B cell (primary cell): ENCODE results near the gene PLK2. TPM values are rescaled to one million over a fixed set of nuclear protein-coding genes. Genes with fewer than 3 reads are reported as not detected.
A peak's percentile ranks its signal among the peaks of the same experiment; 100 is the strongest.

ENCODE experiments used
- ATAC-seq: fragments of 200-7000 bp; cut with Tn5 transposase; one replicate; pipeline ENCODE4 v1.10.0; 2021; ENCODE audit warnings: low read depth, mild to moderate bottlenecking, moderate number of reproducible peaks, moderate library complexity
- CTCF ChIA-PET: fragments of 350-600 bp; sonication (Branson Sonifier 250); formaldehyde crosslinking; loops from one replicate; lab custom pipeline; 2021; ENCODE audit warnings: antibody characterized with exemption, inconsistent platforms; lab: Charles Lee
- POLR2A ChIA-PET: fragments of 350-600 bp; sonication (Branson Sonifier 250); formaldehyde crosslinking; loops from one replicate; lab custom pipeline; 2021; ENCODE audit warnings: antibody characterized with exemption; lab: Charles Lee
- DNase-seq: peaks from one replicate; pipeline ENCODE4 v3.0.0; 2013
- H2AFZ ChIP-seq: 2 replicates; pipeline ENCODE4 v1.6.1; 2012; ENCODE audit warnings: mild to moderate bottlenecking, low read depth, low read length; ENCODE audit not compliant: insufficient read depth, poor library complexity, severe bottlenecking
- H3K27ac ChIP-seq, 2 donors: 1 replicate in 1 of 2; 2 replicates in 1 of 2; pipeline ENCODE4 v1.5.1; 2012 to 2013; ENCODE audit warnings: low read length in 2 of 2, mild to moderate bottlenecking in 2 of 2, moderate library complexity in 1 of 2
- H3K27me3 ChIP-seq, 4 experiments: fragments of 200-600 bp in 1 of 4; sonication (generic) in 1 of 4; replicated peaks in 1 of 4; 1 replicate in 2 of 4; 2 replicates in 2 of 4; pipeline versions ENCODE4 v1.6.1 to v1.7.0; 2013 to 2016; ENCODE audit warnings: low read length in 3 of 4, mild to moderate bottlenecking in 2 of 4, mixed read lengths in 1 of 4, moderate library complexity in 1 of 4; ENCODE audit not compliant: insufficient read depth in 4 of 4, control insufficient read depth in 3 of 4; ENCODE audit errors: control extremely low read depth in 1 of 4
- H3K36me3 ChIP-seq, 2 experiments: replicated peaks in 1 of 2; 1 replicate in 1 of 2; 2 replicates in 1 of 2; pipeline versions ENCODE4 v1.6.1 to v1.7.1; 2013; ENCODE audit warnings: low read length in 1 of 2; ENCODE audit not compliant: insufficient read depth in 2 of 2, control insufficient read depth in 1 of 2; ENCODE audit errors: control extremely low read depth in 1 of 2, extremely low read depth in 1 of 2
- H3K4me1 ChIP-seq, 2 donors: fragments of 200-600 bp in 1 of 2; sonication (generic) in 1 of 2; 1 replicate in 1 of 2; 2 replicates in 1 of 2; pipeline versions ENCODE4 v1.5.1 to v1.6.1; 2013 to 2017; ENCODE audit warnings: low read length in 2 of 2; ENCODE audit not compliant: control insufficient read depth in 2 of 2, insufficient read depth in 2 of 2
- H3K4me2 ChIP-seq: replicated peaks from 2 replicates; pipeline ENCODE3; 2012; ENCODE audit warnings: mild to moderate bottlenecking, low read depth, low read length; ENCODE audit not compliant: poor library complexity, severe bottlenecking
- H3K4me3 ChIP-seq, 5 experiments: fragments of 200-600 bp in 1 of 5; sonication (generic) in 1 of 5; 1 replicate in 3 of 5; 2 replicates in 2 of 5; pipeline versions ENCODE4 v1.5.1 to v1.7.0; 2011 to 2016; ENCODE audit warnings: low read length in 4 of 5, mild to moderate bottlenecking in 4 of 5, low read depth in 2 of 5, control low read depth in 1 of 5, moderate library complexity in 1 of 5; ENCODE audit not compliant: insufficient read depth in 1 of 5; ENCODE audit errors: control extremely low read depth in 1 of 5, extremely low read depth in 1 of 5
- H3K79me2 ChIP-seq: fragments of 200-600 bp; sonication (generic); one replicate; pipeline ENCODE4 v1.6.0; 2016; ENCODE audit warnings: low read length; ENCODE audit not compliant: control insufficient read depth, insufficient read depth
- H3K9ac ChIP-seq: fragments of 200-600 bp; sonication (generic); 2 replicates; pipeline ENCODE4 v1.6.1; 2017; ENCODE audit warnings: mild to moderate bottlenecking, low read length, moderate library complexity
- H3K9me3 ChIP-seq, 3 donors: one replicate each; pipeline versions ENCODE4 v1.6.1 to v1.7.1; 2013; ENCODE audit warnings: low read length in 2 of 3; ENCODE audit not compliant: control insufficient read depth in 2 of 3, insufficient read depth in 1 of 3; ENCODE audit errors: control extremely low read depth in 1 of 3
- H4K20me1 ChIP-seq: 2 replicates; pipeline ENCODE4 v1.6.0; 2012; ENCODE audit warnings: mild to moderate bottlenecking, low read length; ENCODE audit not compliant: insufficient read depth, control insufficient read depth, poor library complexity, severe bottlenecking
- H3K27ac Mint-ChIP-seq: one replicate; pipeline ENCODE4 v1.8.0; 2021; ENCODE audit warnings: mixed read lengths
- H3K27me3 Mint-ChIP-seq: one replicate; pipeline ENCODE4 v1.8.0; 2021; ENCODE audit warnings: mixed read lengths
- H3K4me1 Mint-ChIP-seq: one replicate; pipeline ENCODE4 v1.8.0; 2021; ENCODE audit warnings: mixed read lengths
- H3K4me3 Mint-ChIP-seq: one replicate; pipeline ENCODE4 v1.8.0; 2021; ENCODE audit warnings: mixed read lengths
- H3K9me3 Mint-ChIP-seq: one replicate; pipeline ENCODE4 v1.8.0; 2022; ENCODE audit warnings: mixed read lengths; ENCODE audit not compliant: insufficient read depth
- EZH2 ChIP-seq: IDR thresholded peaks from 2 replicates; pipeline ENCODE4 v1.6.1; 2012; ENCODE audit warnings: borderline replicate concordance, low read depth, mild to moderate bottlenecking, moderate library complexity, low read length; ENCODE audit not compliant: insufficient read depth, poor library complexity, severe bottlenecking
- WGBS: methylation state at CpG from one replicate; pipeline ENCODE4 v1.1.5; 2013; ENCODE audit warnings: missing lambda C conversion rate; ENCODE audit not compliant: insufficient coverage; 5-methylcytosine and 5-hydroxymethylcytosine counted together
- intact Hi-C: fragments of 100-400 bp; cut with micrococcal nuclease; formaldehyde crosslinking; loops from one replicate; pipeline ENCODE4 v1.10.0; 2022
- polyA plus RNA-seq: library from polyadenylated mRNA; depleted of rRNA; stranded (reverse); fragments of >200 nt; gene quantifications from 2 replicates; pipeline ENCODE4 v1.2.3, GENCODE V29; 2012
- total RNA-seq, 2 donors: library from RNA; stranded (reverse); fragments of 120-200 nt in 1 of 2; gene quantifications; 1 replicate in 1 of 2; 2 replicates in 1 of 2; pipeline versions ENCODE4 v1.2.3 to v1.2.4, GENCODE V29; 2013 to 2022
- TF ChIP-seq, protein P1 (sequence below): fragments of 200-600 bp; IDR thresholded peaks from one replicate; pipeline ENCODE4 v1.8.0; 2022; ENCODE audit warnings: antibody characterized with exemption, mild to moderate bottlenecking

The PLK2 gene
- total and polyA plus RNA-seq, 2 donors (not counting 1 experiment from before 2014, with no cell fraction given) = 32.2 to 47.2 TPM

GRCh38 chr5:58507715-58508114, 47.8 kb upstream of the PLK2 start:
- Histone ChIP-seq H3K4me2 (peak overlapping the region; percentile 70), H3K79me2 (peaks cover 9% of the 10 kb centered on the region), H3K4me1 (peaks cover 50 to 51% of the 10 kb centered on the region in 2 donors), H3K9ac (no peak overlapping the region), H3K4me3 (no peak overlapping the region), H3K27me3 (no peaks in the 10 kb centered on the region), H3K9me3 (peaks cover 4 to 10% (median 6%) of the 10 kb centered on the region in 3 donors), H3K36me3 (peaks cover 0 to 2% of the 10 kb centered on the region in 2 experiments), H2AFZ (no peak overlapping the region), H4K20me1 (no peaks in the 10 kb centered on the region), H3K27ac (peak overlapping the region in 1 of 2 donors; percentile 27)
- ChIA-PET POLR2A (no interaction called here), CTCF (interaction anchor here (1.0 to 3.2 kb wide), 4 partner anchors 9 to 47 kb away, joined by 3 to 20 read pairs (median 8); partner anchors contain the start of gene PLK2)
- TF ChIP-seq, protein P1, sequence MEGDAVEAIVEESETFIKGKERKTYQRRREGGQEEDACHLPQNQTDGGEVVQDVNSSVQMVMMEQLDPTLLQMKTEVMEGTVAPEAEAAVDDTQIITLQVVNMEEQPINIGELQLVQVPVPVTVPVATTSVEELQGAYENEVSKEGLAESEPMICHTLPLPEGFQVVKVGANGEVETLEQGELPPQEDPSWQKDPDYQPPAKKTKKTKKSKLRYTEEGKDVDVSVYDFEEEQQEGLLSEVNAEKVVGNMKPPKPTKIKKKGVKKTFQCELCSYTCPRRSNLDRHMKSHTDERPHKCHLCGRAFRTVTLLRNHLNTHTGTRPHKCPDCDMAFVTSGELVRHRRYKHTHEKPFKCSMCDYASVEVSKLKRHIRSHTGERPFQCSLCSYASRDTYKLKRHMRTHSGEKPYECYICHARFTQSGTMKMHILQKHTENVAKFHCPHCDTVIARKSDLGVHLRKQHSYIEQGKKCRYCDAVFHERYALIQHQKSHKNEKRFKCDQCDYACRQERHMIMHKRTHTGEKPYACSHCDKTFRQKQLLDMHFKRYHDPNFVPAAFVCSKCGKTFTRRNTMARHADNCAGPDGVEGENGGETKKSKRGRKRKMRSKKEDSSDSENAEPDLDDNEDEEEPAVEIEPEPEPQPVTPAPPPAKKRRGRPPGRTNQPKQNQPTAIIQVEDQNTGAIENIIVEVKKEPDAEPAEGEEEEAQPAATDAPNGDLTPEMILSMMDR = no peak
- TF ChIP-seq EZH2 = no peak
- WGBS = 100% methylated on average over 1 of the region's 4 CpGs
- Mint-ChIP-seq H3K4me3 (peak overlapping the region; percentile 17), H3K9me3 (peaks cover 2% of the 10 kb centered on the region), H3K4me1 (peaks cover 63% of the 10 kb centered on the region), H3K27ac (no peak overlapping the region), H3K27me3 (no peaks in the 10 kb centered on the region)
- DNase-seq = no peak
- ATAC-seq = no peak
- intact Hi-C loops = loop anchor here (5.0 kb wide), 1 partner anchor 40 kb away; no protein-coding TSS in a partner anchor

DNA sequence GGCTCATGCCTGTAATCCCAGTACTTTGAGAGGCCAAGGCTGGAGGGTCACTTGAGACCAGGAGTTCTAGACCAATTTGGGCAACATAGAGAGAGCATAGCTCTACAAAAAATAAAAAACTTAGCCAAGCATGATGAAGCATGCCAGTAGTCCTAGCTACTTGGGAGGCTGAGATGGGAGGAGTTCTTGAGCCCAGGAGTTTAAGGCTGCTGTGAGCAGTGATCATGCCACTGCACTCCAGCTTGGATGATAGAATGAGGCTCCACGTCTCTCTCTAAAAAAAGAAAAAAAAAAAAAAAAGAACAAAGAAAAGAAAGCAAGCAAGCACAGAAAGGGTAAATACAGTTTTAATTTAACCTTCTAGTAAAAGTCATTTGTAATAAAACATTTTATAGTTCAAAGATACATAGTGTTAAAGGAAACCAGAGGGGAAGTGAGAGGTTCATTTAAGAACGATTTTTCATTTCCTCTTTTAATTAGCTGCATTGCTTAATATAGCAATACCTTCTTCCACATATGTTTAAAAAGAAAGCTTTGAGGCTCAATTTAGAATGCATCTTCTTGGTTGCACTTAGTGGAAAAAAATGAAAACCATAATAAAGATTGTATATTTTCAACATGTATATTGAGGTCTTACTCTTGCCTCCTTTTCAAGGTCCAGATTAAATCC, 46.2 kb upstream of the PLK2 start:
- peak overlapping the region; percentile 70 for H3K4me2 ChIP-seq
- Mint-ChIP-seq H3K4me1 (peaks cover 76% of the 10 kb centered on the region), H3K27me3 (no peaks in the 10 kb centered on the region), H3K4me3 (peak overlapping the region; percentile 64), H3K9me3 (peaks cover 2% of the 10 kb centered on the region), H3K27ac (peak overlapping the region; percentile 81)
- POLR2A ChIA-PET = interaction anchor here (0.7 to 1.4 kb wide), 2 partner anchors 14 to 21 kb away, joined by 4 to 6 read pairs; partner anchors contain the start of gene GAPT
- ATAC-seq (peak; percentile 92), DNase-seq (peak; percentile 55)
- CTCF ChIA-PET = interaction anchor here (0.7 to 3.2 kb wide), 8 partner anchors 10 to 381 kb away, joined by 3 to 20 read pairs (median 4); partner anchors contain the start of genes GAPT and PLK2
- H4K20me1 ChIP-seq = no peaks in the 10 kb centered on the region
- H3K9ac ChIP-seq = peak overlapping the region; percentile 44
- H3K36me3 ChIP-seq = peaks cover 2 to 4% of the 10 kb centered on the region in 2 experiments
- H3K4me1 ChIP-seq = peaks cover 62 to 63% of the 10 kb centered on the region in 2 donors
- no peak overlapping the region for H2AFZ ChIP-seq
- no CpG with 5 or more reads among the region's 2 CpGs for WGBS
- intact Hi-C loops = loop anchor here (1.0 to 5.0 kb wide), 2 partner anchors 15 to 41 kb away; partner anchors contain the start of gene GAPT
- TF ChIP-seq EZH2 = no peak
- TF ChIP-seq, protein P1 = no peak
- peaks cover 0 to 9% (median 3%) of the 10 kb centered on the region in 3 donors for H3K9me3 ChIP-seq
- H3K27me3 ChIP-seq = no peaks in the 10 kb centered on the region
- H3K79me2 ChIP-seq = peaks cover 22% of the 10 kb centered on the region
- peak overlapping the region; percentile 47 to 61 for H3K27ac ChIP-seq
- peak overlapping the region in 4 of 5 experiments; percentile 12 to 57 (median 18) for H3K4me3 ChIP-seq
